ENCODE measurements around the gene ZNF771. TPM values are rescaled to one million over a fixed set of nuclear protein-coding genes. Genes with fewer than 3 reads are reported as not detected.

The ZNF771 gene
- total RNA-seq, 1 donor from 2014 or later = 3.8 TPM

- Histone ChIP-seq H3K36me3 (peaks cover 16% of the 10 kb centered on the region), H3K27me3 (ENCODE audit: low read depth) (no peaks in the 10 kb centered on the region), H3K27ac (peak overlapping the region; percentile 6), H3K9me3 (no peaks in the 10 kb centered on the region), H3K4me3 (no peak overlapping the region), H3K4me1 (peaks cover 27% of the 10 kb centered on the region)
- DNase-seq (peak; percentile 90), ATAC-seq (peak; percentile 80 to 89)
- intact Hi-C loops (cut with DNase I) = no loop called here
- TF ChIP-seq CTCF (IDR thresholded peaks at IDR 0.05) = peak; percentile 99
These were observed 2.0 kb downstream of the ZNF771 start for GRCh38 chr16:30409125-30410060.

- TF ChIP-seq CTCF (IDR thresholded peaks at IDR 0.05) = no peak
- no peak overlapping the region for H3K27ac ChIP-seq
- no peaks in the 10 kb centered on the region for H3K9me3 ChIP-seq
- H3K36me3 ChIP-seq = peaks cover 16% of the 10 kb centered on the region
- no peaks in the 10 kb centered on the region for H3K27me3 ChIP-seq (ENCODE audit: low read depth)
- H3K4me3 ChIP-seq = no peak overlapping the region
- no peak for DNase-seq
- ATAC-seq = no peak
- intact Hi-C loops (cut with DNase I) = no loop called here
- H3K4me1 ChIP-seq = peaks cover 27% of the 10 kb centered on the region
These were observed 5.9 kb downstream of the ZNF771 start for GRCh38 chr16:30413112-30413806.

GRCh38 chr16:30414159-30414558, 6.8 kb downstream of the ZNF771 start:
- H3K4me1 ChIP-seq = peaks cover 23% of the 10 kb centered on the region
- H3K9me3 ChIP-seq = no peaks in the 10 kb centered on the region
- H3K4me3 ChIP-seq = no peak overlapping the region
- no peak for ATAC-seq
- TF ChIP-seq CTCF (IDR thresholded peaks at IDR 0.05) = no peak
- intact Hi-C loops (cut with DNase I) = no loop called here
- H3K27me3 ChIP-seq (ENCODE audit: low read depth) = no peaks in the 10 kb centered on the region
- H3K36me3 ChIP-seq = peaks cover 16% of the 10 kb centered on the region
- H3K27ac ChIP-seq = no peak overlapping the region
- no peak for DNase-seq

- Histone ChIP-seq H3K27me3 (ENCODE audit: low read depth) (no peaks in the 10 kb centered on the region), H3K9me3 (no peaks in the 10 kb centered on the region), H3K4me1 (peaks cover 16% of the 10 kb centered on the region), H3K4me3 (no peak overlapping the region), H3K27ac (no peak overlapping the region), H3K36me3 (peaks cover 16% of the 10 kb centered on the region)
- DNase-seq (no peak), ATAC-seq (no peak)
- intact Hi-C loops (cut with DNase I) = no loop called here
- TF ChIP-seq CTCF (IDR thresholded peaks at IDR 0.05) = no peak
These were observed 8.7 kb downstream of the ZNF771 start for GRCh38 chr16:30416047-30416603.

- DNase-seq (no peak), ATAC-seq (no peak)
- H3K36me3 ChIP-seq = peaks cover 17% of the 10 kb centered on the region
- H3K4me3 ChIP-seq = peak overlapping the region; percentile 68
- H3K4me1 ChIP-seq = peaks cover 16% of the 10 kb centered on the region
- no peaks in the 10 kb centered on the region for H3K9me3 ChIP-seq
- H3K27ac ChIP-seq = peak overlapping the region; percentile 88
- intact Hi-C loops (cut with DNase I) = no loop called here
- no peak for TF ChIP-seq CTCF (IDR thresholded peaks at IDR 0.05)
- H3K27me3 ChIP-seq (ENCODE audit: low read depth) = no peaks in the 10 kb centered on the region
These were observed 9.5 kb downstream of the ZNF771 start for GRCh38 chr16:30416624-30417528.
